Daoy (cell line): ENCODE measurements around the gene ZSCAN9. TPM values are rescaled to one million over a fixed set of nuclear protein-coding genes. Genes with fewer than 3 reads are reported as not detected.

Experiments
- DNase-seq: peaks from one replicate; pipeline ENCODE4 v3.0.0-alpha.2; 2015; ENCODE audit warnings: low read depth
- total RNA-seq: library from RNA; depleted of rRNA; stranded (reverse); fragments of >200 nt; shearing (Covaris generic); gene quantifications from 2 replicates; pipeline ENCODE4 v1.2.3, GENCODE V29; 2014; rRNA removed

ZSCAN9 gene
- total RNA-seq, 1 experiment from 2014 or later, result 21.7 TPM

DNA sequence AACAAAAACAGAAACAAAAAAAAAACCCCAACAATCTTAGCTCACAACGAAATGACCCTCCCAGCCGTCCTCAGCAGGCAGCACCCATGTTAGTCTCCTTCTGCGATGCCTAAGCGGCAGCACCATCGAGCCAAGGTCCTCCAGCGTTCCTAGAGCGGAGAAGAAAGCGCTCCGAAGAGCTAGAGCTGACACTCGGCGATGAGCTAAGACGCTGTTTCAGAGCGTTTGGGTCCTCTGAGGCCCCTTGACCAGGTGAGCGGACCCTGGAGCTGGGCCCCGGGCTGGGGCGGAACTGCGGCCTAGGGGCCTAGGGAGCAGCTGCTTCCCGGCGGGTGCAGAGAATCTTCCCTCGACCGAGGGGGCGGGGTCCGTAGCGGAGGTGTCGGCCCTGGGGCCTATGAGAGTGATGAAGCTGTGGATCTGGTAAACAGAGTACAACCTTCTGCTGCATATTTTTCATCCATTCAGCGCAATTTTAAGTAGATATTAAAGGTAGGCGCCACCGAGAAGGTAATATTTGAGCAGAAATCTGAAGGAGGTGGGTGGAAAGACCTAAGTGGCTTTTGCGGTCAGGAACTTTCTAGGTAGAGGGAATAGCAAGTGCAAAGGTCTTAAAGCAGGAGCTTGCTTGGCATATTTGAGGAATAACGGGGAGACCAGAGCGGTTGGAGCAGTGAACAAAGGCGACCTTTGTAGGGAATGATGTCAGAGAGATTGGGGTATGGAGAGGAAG lies 42.1 kb downstream of the ZSCAN9 start, which contains the start of gene ZSCAN26:
TSS of gene ZSCAN26 (plus strand) at position 182 of the 733 bp plus-strand sequence. CDS start 4,777 bp downstream, outside the sequence.
- DNase-seq, result peak; percentile 92

DNA sequence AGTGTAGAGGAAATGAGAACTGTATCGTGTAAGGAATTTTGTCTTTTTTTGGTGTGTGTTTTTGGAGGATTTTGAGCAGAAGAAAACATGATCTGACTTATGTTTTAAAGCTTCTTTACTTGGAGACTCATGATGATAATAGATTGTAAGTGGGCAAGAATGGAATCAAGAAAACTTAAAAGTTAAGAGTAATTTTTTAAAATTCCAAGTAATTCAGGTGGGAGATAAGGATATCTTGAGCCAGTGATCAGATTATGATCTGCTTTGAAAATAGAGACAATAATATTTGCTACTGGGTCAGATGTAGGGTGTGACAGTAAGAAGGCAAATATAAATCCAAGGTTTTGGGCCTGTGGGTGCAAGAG lies 42.6 kb downstream of the ZSCAN9 start:
- no peak for DNase-seq

DNA sequence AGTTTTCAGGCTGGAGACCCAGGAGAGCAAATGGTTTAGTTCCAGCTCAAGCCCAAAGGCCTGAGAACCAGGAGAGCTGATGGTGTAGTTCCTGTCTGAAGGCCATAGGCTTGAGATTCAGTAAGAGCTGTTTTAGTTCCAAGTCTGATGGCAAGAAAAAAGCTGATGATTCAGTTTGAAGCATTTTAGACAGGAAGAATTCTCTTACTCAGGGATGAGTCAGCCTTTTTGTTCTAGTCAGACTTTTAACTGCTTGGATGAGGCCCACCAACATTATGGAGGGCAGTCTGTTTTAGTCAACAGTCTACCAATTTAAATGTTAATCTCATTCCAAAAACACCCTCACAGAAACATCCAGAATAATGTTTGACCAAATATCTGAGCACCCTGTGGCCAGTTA lies 44.4 kb downstream of the ZSCAN9 start:
- DNase-seq, result peak; percentile 74

DNA sequence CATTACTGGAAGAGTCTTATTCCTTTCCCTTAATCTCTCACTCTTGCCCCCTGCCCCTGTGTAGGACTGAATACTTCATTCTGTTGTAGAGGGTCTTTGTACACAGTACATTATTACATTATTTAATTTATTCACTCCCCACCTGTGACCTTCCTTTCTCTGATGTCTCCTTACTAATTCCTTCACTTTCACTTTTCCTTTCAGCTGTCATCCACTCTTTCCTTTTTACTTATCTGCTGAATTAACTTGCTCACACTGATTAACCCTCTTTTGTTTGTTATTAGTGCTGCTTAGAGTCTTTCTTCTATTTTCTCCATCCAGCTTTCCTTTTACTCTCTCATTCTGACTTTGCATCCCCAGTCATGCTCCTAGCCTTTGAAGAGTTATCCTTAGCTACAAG lies 49.8 kb downstream of the ZSCAN9 start:
- DNase-seq, result no peak

DNA sequence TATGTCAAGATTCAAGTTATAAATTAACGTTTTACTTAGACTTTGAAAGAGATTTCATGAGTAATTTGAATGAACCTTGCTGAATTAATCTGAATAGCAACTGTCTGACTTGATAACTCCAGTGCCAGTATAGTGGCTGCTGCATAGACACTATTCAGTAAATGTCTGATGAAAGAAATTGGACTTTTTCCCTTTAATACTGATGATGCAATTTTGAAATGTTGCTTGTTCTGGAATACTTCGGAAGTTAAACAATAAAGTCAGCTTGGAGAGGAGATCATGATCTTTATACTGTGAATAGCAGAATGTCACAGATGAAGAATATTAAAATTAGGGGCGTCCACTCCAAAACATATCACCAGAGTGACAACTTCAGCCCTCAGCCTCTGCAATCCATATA lies 52.7 kb downstream of the ZSCAN9 start:
- no peak for DNase-seq

DNA sequence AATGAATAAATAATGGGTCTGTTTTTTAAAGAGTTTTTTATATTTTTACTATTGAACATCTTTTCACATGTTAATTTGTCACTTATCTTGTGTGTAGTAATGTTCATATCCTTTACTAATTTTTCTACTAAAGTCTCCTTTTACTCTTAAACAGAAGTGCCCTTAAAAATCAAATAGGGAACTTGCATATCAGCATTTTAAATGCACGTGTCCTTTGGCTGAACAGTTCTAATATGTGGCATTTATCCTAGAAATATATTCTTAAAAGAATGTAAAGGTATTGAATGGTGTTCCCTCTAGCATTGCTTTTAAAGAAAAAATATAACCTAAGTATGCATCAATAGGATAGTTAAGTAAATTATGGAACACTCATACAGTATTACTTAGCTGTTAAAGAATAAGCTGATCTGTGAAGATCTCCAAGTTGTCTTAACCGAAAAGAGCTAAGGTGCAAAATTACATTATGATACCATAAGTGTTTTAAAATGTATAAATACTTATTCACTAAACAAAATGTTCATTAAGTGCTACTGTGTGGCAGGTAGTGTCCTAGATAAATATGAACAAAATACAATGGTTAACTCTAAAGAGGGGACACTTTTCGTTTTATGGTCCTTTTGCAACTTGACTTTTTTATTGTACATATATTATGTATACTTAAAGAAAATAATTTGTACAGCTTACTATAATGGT lies 55.7 kb downstream of the ZSCAN9 start:
- no peak for DNase-seq

DNA sequence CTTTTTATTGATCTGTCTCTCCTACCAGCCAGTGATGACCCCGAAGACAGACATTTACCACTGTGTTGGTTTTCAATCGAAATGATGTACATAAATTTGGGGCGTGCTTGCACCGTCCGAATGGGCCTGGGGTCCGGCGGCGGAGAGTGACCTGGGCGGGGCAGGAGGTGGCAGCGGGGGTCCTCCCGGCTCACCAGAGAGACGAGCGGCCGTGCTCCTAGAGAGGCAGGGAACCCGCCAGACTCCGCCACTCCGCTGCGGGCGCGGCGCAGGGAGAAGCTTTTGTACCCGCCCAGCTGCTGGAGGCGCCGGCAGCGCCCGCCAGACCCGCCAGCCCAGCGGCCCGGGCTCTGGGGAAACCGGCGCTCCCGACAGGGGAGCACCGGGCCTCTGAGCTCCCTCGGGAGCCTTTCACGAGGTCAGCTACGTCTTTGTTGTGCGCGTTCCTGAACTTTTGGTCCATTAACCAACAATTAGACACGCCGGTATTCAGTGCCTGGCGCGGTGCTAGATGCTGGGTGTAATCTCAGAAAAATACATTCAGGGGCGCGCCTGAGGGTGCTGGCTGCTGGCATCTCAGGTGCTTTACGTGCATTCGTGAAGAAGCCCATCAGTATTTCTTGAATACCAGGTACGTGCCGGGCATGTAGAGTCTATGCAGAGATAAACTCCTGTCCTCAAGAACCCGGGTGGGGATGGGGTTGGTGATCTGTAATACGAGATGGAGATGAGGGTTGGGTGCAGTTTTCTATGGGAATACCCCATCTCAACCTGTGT lies 56.4 kb downstream of the ZSCAN9 start, which contains the start of gene PGBD1:
TSS of gene PGBD1 (plus strand) at position 285 of the 777 bp plus-strand sequence. CDS start 2,242 bp downstream, outside the sequence.
- DNase-seq, result peak; percentile 89

DNA sequence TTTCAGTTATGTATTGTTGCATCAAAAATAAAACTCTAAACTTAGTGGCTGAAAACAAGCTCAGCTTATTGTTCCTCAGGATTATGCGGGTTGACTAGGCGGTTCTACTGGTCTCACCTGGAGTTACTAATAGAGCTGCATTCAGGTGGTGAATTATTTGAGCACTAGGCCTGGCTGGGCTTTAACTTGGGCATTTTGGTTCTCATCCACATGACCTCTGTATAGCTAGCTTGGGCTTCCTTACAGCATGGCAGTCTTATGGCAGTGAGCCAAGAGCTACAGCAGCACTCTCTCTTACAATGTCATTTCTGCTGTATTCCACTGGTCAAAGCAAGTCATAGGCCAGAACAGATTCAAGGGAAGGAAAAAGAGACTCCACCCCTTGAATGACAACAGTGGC lies 57.9 kb downstream of the ZSCAN9 start:
- DNase-seq, result peak; percentile 10

Other genes starting within 250 kb of the ZSCAN9 start
- 0.71 and 2.2 TPM in 2 replicates for gene ZNF165, start 144.7 kb upstream of the ZSCAN9 start, total RNA-seq
- 3.5 and 4.8 TPM in 2 replicates for gene ZSCAN16, start 100.7 kb upstream of the ZSCAN9 start, total RNA-seq
- gene ZKSCAN8, start 83.4 kb upstream of the ZSCAN9 start, total RNA-seq, result 11.9 and 16.3 TPM in 2 replicates
- gene ZKSCAN4, start 27.0 kb downstream of the ZSCAN9 start, total RNA-seq, result 2.9 and 4.5 TPM in 2 replicates
- not detected in 2 replicates for gene NKAPL, start 34.0 kb downstream of the ZSCAN9 start, total RNA-seq
- gene ZSCAN26, start 41.9 kb downstream of the ZSCAN9 start, total RNA-seq, result 14.4 and 18.3 TPM in 2 replicates
- 11.4 and 12.4 TPM in 2 replicates for gene PGBD1, start 56.3 kb downstream of the ZSCAN9 start, total RNA-seq
- 27.6 and 36.1 TPM in 2 replicates for gene ZSCAN31, start 110.9 kb downstream of the ZSCAN9 start, total RNA-seq
- 2.5 and 5.3 TPM in 2 replicates for gene ZKSCAN3, start 124.7 kb downstream of the ZSCAN9 start, total RNA-seq
- gene ZSCAN12, start 174.5 kb downstream of the ZSCAN9 start, total RNA-seq, result 8.1 and 8.5 TPM in 2 replicates
- gene ZSCAN23, start 218.2 kb downstream of the ZSCAN9 start, total RNA-seq, result 3.4 and 8.4 TPM in 2 replicates